H1 (cell line): ENCODE results near the gene CLINT1. TPM values are rescaled to one million over a fixed set of nuclear protein-coding genes. Genes with fewer than 3 reads are reported as not detected.

Source experiments
- CTCF ChIA-PET: fragments of 300-600 bp; sonication (Branson Sonifier 250); formaldehyde crosslinking; loops from one replicate; lab custom pipeline; 2021; ENCODE audit not compliant: partially characterized antibody; lab: Charles Lee
- POLR2A ChIA-PET: fragments of 300-600 bp; sonication (Branson Sonifier 250); formaldehyde crosslinking; loops from one replicate; lab custom pipeline; 2021; ENCODE audit warnings: inconsistent platforms; ENCODE audit not compliant: partially characterized antibody; lab: Charles Lee
- DNase-seq, 2 experiments: peaks; one replicate each; pipeline versions ENCODE4 v3.0.0 to v3.0.0-alpha.2; 2010 to 2022; ENCODE audit warnings: low spot score in 2 of 2, low read depth in 1 of 2, mixed read lengths in 1 of 2
- FAIRE-seq: peaks from 2 replicates; lab custom pipeline; 2011; peaks lifted over from hg19 to GRCh38; lab: Jason Lieb, UNC
- H2AFZ ChIP-seq: 2 replicates; pipeline ENCODE4 v1.8.1; 2012; ENCODE audit warnings: low read length, inconsistent platforms
- H2AK5ac ChIP-seq: 2 replicates; pipeline ENCODE4 v1.6.1; 2013; ENCODE audit warnings: low read depth, low read length
- H2BK120ac ChIP-seq: replicated peaks from 2 replicates; pipeline ENCODE3; 2013; ENCODE audit warnings: low read depth, low read length, inconsistent platforms
- H2BK12ac ChIP-seq: 2 replicates; pipeline ENCODE4 v1.6.1; 2013; ENCODE audit warnings: low read depth, low read length
- H2BK15ac ChIP-seq: 2 replicates; pipeline ENCODE4 v1.6.1; 2013; ENCODE audit warnings: low read length
- H2BK20ac ChIP-seq: 2 replicates; pipeline ENCODE4 v1.6.1; 2013; ENCODE audit warnings: low read length
- H2BK5ac ChIP-seq: 2 replicates; pipeline ENCODE4 v1.6.1; 2013; ENCODE audit warnings: low read depth, low read length
- H3K14ac ChIP-seq: 2 replicates; pipeline ENCODE4 v1.6.1; 2013; ENCODE audit warnings: inconsistent platforms; ENCODE audit not compliant: insufficient read length
- H3K18ac ChIP-seq: 2 replicates; pipeline ENCODE4 v1.6.1; 2013; ENCODE audit warnings: low read length; ENCODE audit errors: extremely low read depth
- H3K23ac ChIP-seq: 2 replicates; pipeline ENCODE4 v1.6.1; 2013; ENCODE audit warnings: inconsistent platforms; ENCODE audit not compliant: insufficient read length
- H3K23me2 ChIP-seq: 2 replicates; pipeline ENCODE4 v1.6.1; 2013; ENCODE audit warnings: low read depth, low read length
- H3K27ac ChIP-seq: 2 replicates; pipeline ENCODE4 v1.6.1; 2011; ENCODE audit warnings: low read depth, low read length, inconsistent platforms
- H3K27me3 ChIP-seq, 4 experiments: replicated peaks in 1 of 4; 1 replicate in 1 of 4; 2 replicates in 3 of 4; pipeline versions ENCODE4 v1.6.1 to v1.8.1; 2011 to 2013; ENCODE audit warnings: low read length in 3 of 4, mild to moderate bottlenecking in 3 of 4, inconsistent platforms in 2 of 4, mixed read lengths in 2 of 4, moderate library complexity in 1 of 4; ENCODE audit not compliant: control insufficient read depth in 3 of 4, insufficient read depth in 3 of 4; ENCODE audit errors: extremely low read depth in 1 of 4
- H3K36me3 ChIP-seq, 4 experiments: 2 replicates each; pipeline versions ENCODE4 v1.6.1 to v1.8.1; 2011 to 2013; ENCODE audit warnings: mild to moderate bottlenecking in 4 of 4, low read length in 3 of 4, moderate library complexity in 2 of 4, control low read depth in 1 of 4, inconsistent platforms in 1 of 4; ENCODE audit not compliant: insufficient read depth in 4 of 4, control insufficient read depth in 2 of 4
- H3K4ac ChIP-seq: replicated peaks from 2 replicates; pipeline ENCODE3; 2013; ENCODE audit warnings: low read length, low read depth, mixed read lengths, inconsistent platforms; ENCODE audit not compliant: insufficient read length
- H3K4me1 ChIP-seq, 4 experiments: replicated peaks in 1 of 4; 1 replicate in 1 of 4; 2 replicates in 3 of 4; pipeline versions ENCODE4 v1.6.1 to v1.8.1; 2011 to 2013; ENCODE audit warnings: low read length in 3 of 4, inconsistent platforms in 2 of 4, mixed read lengths in 1 of 4; ENCODE audit not compliant: insufficient read depth in 4 of 4, control insufficient read depth in 3 of 4
- H3K4me2 ChIP-seq, 2 experiments: 2 replicates each; pipeline versions ENCODE4 v1.6.1 to v1.8.1; 2011 to 2013; ENCODE audit warnings: low read depth in 2 of 2, low read length in 2 of 2, control low read depth in 1 of 2, inconsistent platforms in 1 of 2, mild to moderate bottlenecking in 1 of 2; ENCODE audit not compliant: insufficient read depth in 1 of 2
- H3K4me3 ChIP-seq, 4 experiments: fragments of 200-600, 300-600 bp in 1 of 4; sonication (generic), shearing (Covaris generic), sonication (Bioruptor Twin) in 1 of 4; 2 replicates each; pipeline versions ENCODE4 v1.5.1 to v1.8.1; 2011 to 2016; ENCODE audit warnings: low read length in 4 of 4, low read depth in 3 of 4, control low read depth in 2 of 4, inconsistent platforms in 2 of 4, mild to moderate bottlenecking in 2 of 4, mixed read lengths in 1 of 4, moderate library complexity in 1 of 4; ENCODE audit not compliant: insufficient read depth in 2 of 4; ENCODE audit errors: extremely low read depth in 1 of 4
- H3K56ac ChIP-seq: replicated peaks from 2 replicates; pipeline ENCODE3; 2013; ENCODE audit warnings: low read depth, mild to moderate bottlenecking, mixed read lengths, low read length, inconsistent platforms; ENCODE audit not compliant: insufficient read length
- H3K79me1 ChIP-seq: 2 replicates; pipeline ENCODE4 v1.6.1; 2013; ENCODE audit warnings: low read depth, low read length, control low read depth
- H3K79me2 ChIP-seq, 2 experiments: 2 replicates each; pipeline versions ENCODE4 v1.6.1 to v1.8.1; 2012 to 2013; ENCODE audit warnings: low read length in 2 of 2, mild to moderate bottlenecking in 2 of 2, inconsistent platforms in 1 of 2; ENCODE audit not compliant: insufficient read depth in 2 of 2, control insufficient read depth in 1 of 2
- H3K9ac ChIP-seq, 4 experiments: replicated peaks in 1 of 4; 1 replicate in 1 of 4; 2 replicates in 3 of 4; pipeline versions ENCODE4 v1.6.1 to v1.8.1; 2011 to 2013; ENCODE audit warnings: low read depth in 3 of 4, low read length in 3 of 4, control low read depth in 2 of 4, mild to moderate bottlenecking in 2 of 4, moderate library complexity in 2 of 4, inconsistent platforms in 1 of 4; ENCODE audit errors: extremely low read depth in 1 of 4
- H3K9me3 ChIP-seq, 2 experiments: 2 replicates each; pipeline versions ENCODE4 v1.6.1 to v1.8.1; 2012 to 2013; ENCODE audit warnings: mild to moderate bottlenecking in 2 of 2, moderate library complexity in 2 of 2, control low read depth in 1 of 2, inconsistent platforms in 1 of 2, low read depth in 1 of 2, low read length in 1 of 2, mixed read lengths in 1 of 2; ENCODE audit not compliant: insufficient read depth in 2 of 2
- H4K20me1 ChIP-seq, 2 experiments: replicated peaks in 1 of 2; 2 replicates each; pipeline versions ENCODE3 to v1.8.1; 2011 to 2013; ENCODE audit warnings: inconsistent platforms in 2 of 2, low read length in 2 of 2, mild to moderate bottlenecking in 1 of 2; ENCODE audit not compliant: insufficient read depth in 2 of 2, control insufficient read depth in 1 of 2
- H4K5ac ChIP-seq: 2 replicates; pipeline ENCODE4 v1.6.1; 2013; ENCODE audit warnings: low read length, low read depth, mixed read lengths, inconsistent platforms; ENCODE audit not compliant: insufficient read length
- H4K8ac ChIP-seq: 2 replicates; pipeline ENCODE4 v1.8.0; 2013; ENCODE audit warnings: mild to moderate bottlenecking, moderate library complexity, low read length, inconsistent platforms; ENCODE audit not compliant: insufficient read depth; ENCODE audit errors: extremely low read depth
- H4K91ac ChIP-seq: replicated peaks from 2 replicates; pipeline ENCODE3; 2013; ENCODE audit warnings: low read length, mixed read lengths, inconsistent platforms; ENCODE audit not compliant: insufficient read length
- ASH2L ChIP-seq: fragments of 200-600, 300-600 bp; sonication (generic); IDR thresholded peaks from one replicate; pipeline ENCODE4 v1.7.1; 2017; ENCODE audit warnings: low read length
- BCL11A ChIP-seq, 2 experiments: IDR thresholded peaks; one replicate each; pipeline ENCODE4 v1.6.1; 2011; ENCODE audit warnings: low read depth in 2 of 2, low read length in 2 of 2, mild to moderate bottlenecking in 2 of 2
- MAFK ChIP-seq: IDR thresholded peaks from 2 replicates; pipeline ENCODE4 v1.6.1; 2012; ENCODE audit warnings: low read depth, mild to moderate bottlenecking, improper control_type of control experiment, low read length
- WGBS, 2 experiments: shearing (Covaris generic) in 1 of 2; methylation state at CpG; one replicate each; pipeline versions ENCODE4 v1.1.6 to v1.1.7; 2013 to 2015; ENCODE audit warnings: low lambda C conversion rate in 2 of 2, mixed read lengths in 2 of 2, inconsistent platforms in 1 of 2, low coverage in 1 of 2, missing lambda C conversion rate in 1 of 2; ENCODE audit not compliant: insufficient replicate concordance in 2 of 2, insufficient coverage in 1 of 2, insufficient read length in 1 of 2; ENCODE audit errors: extremely low coverage in 1 of 2, missing lambda C conversion rate in 1 of 2; 5-methylcytosine and 5-hydroxymethylcytosine counted together
- polyA plus RNA-seq, 7 experiments: library from polyadenylated mRNA; depleted of rRNA in 3 of 7; stranded (reverse) in 5 of 7; unstranded in 2 of 7; fragments of >200 nt in 5 of 7; fragments of 200-250 nt in 2 of 7; gene quantifications; 1 replicate in 5 of 7; 2 replicates in 1 of 7; 4 replicates in 1 of 7; pipeline versions ENCODE4 v1.2.1 to v1.2.3, GENCODE V29; 2011 to 2013; ENCODE audit warnings: missing spikeins in 2 of 7, mixed read lengths in 2 of 7
- total RNA-seq: library from RNA; stranded (reverse); fragmentation: NEBNext Ultra II Directional; extraction: Animal tissue kit (Norgen Biotek cat#: 25700); gene quantifications from 2 replicates; pipeline ENCODE4 v1.2.1, GENCODE V29; 2021

CLINT1 gene
- total and polyA plus RNA-seq, 2 of the 8 experiments (the other 6 are each of a cell fraction or from before 2014, with no cell fraction given), result 85.9 to 140 TPM

DNA sequence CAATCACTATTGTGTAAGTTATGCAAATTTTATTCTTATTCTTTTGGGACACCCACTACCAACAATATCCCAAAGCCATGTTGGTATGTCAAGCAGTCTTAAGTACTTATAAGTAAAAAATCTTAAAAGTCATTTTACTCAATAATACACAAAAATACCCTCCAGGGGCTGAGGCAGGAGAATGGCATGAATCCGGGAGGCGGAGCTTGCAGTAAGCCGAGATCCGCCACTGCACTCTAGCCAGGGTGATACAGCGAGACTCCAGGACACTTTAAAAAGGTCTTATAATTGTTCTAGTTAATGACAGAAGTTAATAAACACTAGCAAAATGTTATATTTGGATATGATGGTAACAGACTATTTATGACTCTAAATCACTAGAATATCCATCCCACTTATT lies 16.8 kb downstream of the CLINT1 start:
- H3K36me3 ChIP-seq, result no peaks in the 10 kb centered on the region; a peak in 1 of 8 replicates
- no peaks in the 10 kb centered on the region; the same call in 1 of the 2 replicates for H3K79me1 ChIP-seq
- no peak overlapping the region for H4K5ac ChIP-seq
- no peak overlapping the region for H4K91ac ChIP-seq
- no peak overlapping the region for H3K4ac ChIP-seq
- POLR2A ChIA-PET, result interaction anchor here (1.1 kb wide), 1 partner anchor 73 kb away, joined by 3 read pairs; no protein-coding TSS in a partner anchor
- FAIRE-seq, result no peak
- no peaks in the 10 kb centered on the region for H3K9me3 ChIP-seq
- no peak overlapping the region for H3K4me2 ChIP-seq
- H3K27me3 ChIP-seq, result no peaks in the 10 kb centered on the region; a peak in 1 of 7 replicates
- H2BK5ac ChIP-seq, result no peak overlapping the region
- no peak overlapping the region for H4K8ac ChIP-seq
- H3K14ac ChIP-seq, result no peak overlapping the region
- H3K79me2 ChIP-seq, result peaks cover 1 to 80% of the 10 kb centered on the region in 2 experiments
- no peak overlapping the region for H2BK15ac ChIP-seq
- CTCF ChIA-PET, result interaction anchor here (0.7 to 2.1 kb wide), 6 partner anchors 10 to 86 kb away, joined by 3 to 9 read pairs (median 4); no protein-coding TSS in a partner anchor
- no peak for DNase-seq
- no peak overlapping the region for H3K27ac ChIP-seq
- peaks cover 6 to 8% of the 10 kb centered on the region in 2 experiments for H4K20me1 ChIP-seq
- H2BK20ac ChIP-seq, result no peak overlapping the region
- 84% methylated on average over 5 of the region's 5 CpGs; no CpG with 5 or more reads in 1 of the 2 experiments for WGBS, 2 experiments
- no peak overlapping the region for H2BK120ac ChIP-seq
- H2AFZ ChIP-seq, result no peak overlapping the region
- peaks cover 0 to 3% (median 0%) of the 10 kb centered on the region in 4 experiments; a peak in 1 of 7 replicates for H3K4me1 ChIP-seq
- no peak overlapping the region for H2BK12ac ChIP-seq
- no peak overlapping the region for H3K4me3 ChIP-seq
- TF ChIP-seq BCL11A (IDR thresholded peaks at IDR 0.05; ENCODE audit: low read depth in 2 of 2, low read length in 2 of 2), result no peak
- TF ChIP-seq ASH2L, result no peak
- TF ChIP-seq MAFK, result no peak
- no peak overlapping the region for H3K56ac ChIP-seq
- H2AK5ac ChIP-seq, result no peak overlapping the region
- H3K18ac ChIP-seq, result no peak overlapping the region
- no peak overlapping the region for H3K23ac ChIP-seq
- no peaks in the 10 kb centered on the region; the same call in 1 of the 2 replicates for H3K23me2 ChIP-seq
- no peak overlapping the region for H3K9ac ChIP-seq
